Stimulated activated CD4-positive, alpha-beta T cell treated with anti-CD3 and anti-CD28 coated beads, Interleukin-1b, Interleukin-23, amount 100 ng/mL, for 48 hours (primary cell): ENCODE results near the gene SLC39A13.

Source experiments
- DNase-seq: peaks from one replicate; pipeline ENCODE4 v3.0.0-alpha.2; 2020

The SLC39A13 gene

DNA sequence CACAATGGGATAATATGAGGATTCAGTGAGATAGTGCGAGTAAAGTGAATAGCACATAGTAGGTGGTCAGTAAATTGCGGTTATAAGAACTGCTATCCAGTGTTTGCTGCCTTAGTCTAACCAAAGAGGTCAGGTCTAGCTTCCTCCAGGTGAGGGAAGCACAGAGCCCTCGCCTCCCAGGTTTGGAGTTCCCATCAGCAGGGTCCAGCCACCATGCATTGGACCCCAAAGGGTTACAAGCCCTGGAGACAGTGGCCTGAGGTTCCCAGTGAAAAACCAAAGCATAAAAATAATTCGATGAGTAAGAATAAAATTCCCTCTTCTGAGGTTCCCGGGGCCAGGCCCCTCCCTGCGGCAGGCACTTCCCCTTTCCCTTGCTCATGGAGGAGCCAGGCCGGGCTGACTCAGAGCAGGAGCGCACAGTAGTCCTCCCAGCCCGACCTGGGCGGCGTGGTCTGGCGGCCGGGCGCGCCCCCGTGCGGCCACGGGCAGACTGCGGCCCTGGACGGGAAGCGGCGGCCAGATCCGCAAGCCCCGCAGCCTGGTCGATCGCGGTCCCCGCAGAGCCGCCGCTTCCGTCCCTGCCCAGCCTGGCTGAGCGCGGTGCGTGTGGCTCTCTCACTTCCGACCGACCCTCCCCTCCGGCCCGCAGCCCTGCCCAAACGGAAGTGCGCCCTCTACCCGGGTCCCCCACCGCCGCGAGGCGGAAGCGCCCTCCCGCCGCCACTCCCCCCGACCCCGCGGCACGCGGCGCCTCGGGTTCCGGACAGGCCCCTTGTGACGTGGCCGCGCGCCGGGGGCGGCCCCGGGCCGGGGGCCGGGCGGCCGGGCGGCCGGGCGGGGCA, at the start of gene SLC39A13:
Gene SLC39A13, plus strand, starts transcription at position 845 of the 845 bp plus-strand sequence. CDS start 1,505 bp downstream, outside the sequence.
- DNase-seq, result peak; percentile 93

DNA sequence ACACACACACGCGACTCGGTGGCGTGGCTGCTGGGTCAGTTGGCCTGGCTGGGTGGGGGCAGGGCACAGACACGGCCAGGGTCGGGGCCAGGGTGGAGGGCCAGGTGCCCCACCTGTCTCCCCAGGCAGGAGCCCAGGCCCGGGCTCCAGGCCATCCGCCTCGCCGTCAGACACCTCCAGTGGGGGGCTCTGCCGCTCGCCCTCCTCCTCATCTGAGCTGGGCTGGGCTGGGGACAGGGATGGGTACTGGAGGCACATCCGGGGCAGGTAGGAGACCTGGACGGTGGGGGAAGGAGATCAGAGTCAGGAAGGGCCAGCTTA, 49.7 kb upstream of the SLC39A13 start:
- DNase-seq, result no peak

DNA sequence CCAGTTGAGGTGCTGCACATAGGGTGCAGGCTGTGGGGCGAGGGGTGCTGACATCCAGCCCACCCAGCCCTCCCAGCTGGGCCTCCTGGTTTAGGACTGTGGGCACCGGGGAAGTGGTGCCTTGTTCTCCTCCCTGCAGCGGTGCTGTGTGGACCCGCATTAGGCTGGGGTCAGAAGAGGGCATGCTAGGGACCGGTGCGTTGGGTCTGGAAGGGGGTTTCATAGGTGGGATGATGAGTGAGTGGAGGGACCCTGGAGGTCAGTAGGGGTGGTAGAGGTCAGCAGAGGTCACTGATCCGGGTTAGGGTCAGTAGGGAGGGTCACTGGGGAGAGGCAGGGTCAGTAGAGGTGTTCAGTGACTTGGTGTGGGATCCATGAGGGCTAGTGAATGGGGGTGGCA, 49.2 kb upstream of the SLC39A13 start:
- DNase-seq, result no peak

DNA sequence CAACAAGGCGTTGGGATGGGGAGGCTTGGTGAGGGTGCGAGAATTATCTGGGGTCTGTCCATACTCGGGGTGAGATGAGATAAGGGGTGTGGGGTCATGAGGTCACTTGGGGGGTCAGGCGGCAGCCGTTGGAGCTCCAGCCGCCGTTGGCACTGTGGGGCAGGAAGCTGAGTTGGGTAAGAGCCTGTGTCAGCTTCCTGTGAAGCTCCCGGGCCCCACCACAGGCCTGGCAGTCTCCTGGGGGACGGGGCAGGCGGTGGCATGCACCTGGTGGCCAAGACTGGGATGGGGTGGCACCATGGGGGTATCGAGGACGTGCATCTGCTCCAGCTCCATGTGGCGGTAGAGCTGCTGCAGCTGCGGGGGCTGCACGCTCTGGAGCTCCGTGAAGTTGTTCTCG, 48.8 kb upstream of the SLC39A13 start:
- no peak for DNase-seq

DNA sequence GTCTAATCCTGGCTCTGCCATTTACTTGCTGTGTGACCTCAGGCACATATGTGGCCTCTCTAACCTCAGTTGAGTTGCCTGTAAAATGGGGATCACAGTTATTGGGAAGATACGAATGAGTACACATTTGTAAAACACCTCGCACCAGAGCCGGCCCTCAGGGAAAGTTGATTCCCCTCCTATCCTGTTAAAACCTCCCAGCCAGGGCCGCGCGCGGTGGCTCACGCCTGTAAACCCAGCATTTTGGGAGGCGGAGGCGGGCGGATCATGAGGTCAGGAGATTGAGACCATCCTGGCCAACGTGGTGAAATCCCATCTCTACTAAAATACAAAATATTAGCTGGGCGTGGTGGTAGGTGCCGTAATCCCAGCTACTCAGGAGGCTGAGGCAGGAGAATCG, 48.0 kb upstream of the SLC39A13 start:
- no peak for DNase-seq

DNA sequence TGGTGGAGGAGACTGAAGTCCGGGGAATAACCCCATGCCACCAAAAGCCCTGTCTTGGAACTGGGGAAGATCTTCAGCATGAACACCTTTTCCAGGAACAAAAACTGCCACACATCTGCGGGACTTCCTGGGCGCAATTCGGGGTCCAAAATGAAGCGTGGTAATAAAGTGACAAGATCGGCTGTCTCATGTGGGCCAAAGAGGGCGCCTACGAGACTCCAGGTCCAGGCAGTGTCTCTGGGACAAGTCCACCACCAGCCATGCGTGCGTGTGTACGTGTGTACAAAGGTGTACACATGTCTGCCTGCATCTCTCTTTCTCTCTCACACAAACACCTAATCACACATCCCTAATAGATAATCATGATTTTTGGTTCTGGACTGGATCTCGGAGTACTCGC, 47.0 kb upstream of the SLC39A13 start:
- no peak for DNase-seq

DNA sequence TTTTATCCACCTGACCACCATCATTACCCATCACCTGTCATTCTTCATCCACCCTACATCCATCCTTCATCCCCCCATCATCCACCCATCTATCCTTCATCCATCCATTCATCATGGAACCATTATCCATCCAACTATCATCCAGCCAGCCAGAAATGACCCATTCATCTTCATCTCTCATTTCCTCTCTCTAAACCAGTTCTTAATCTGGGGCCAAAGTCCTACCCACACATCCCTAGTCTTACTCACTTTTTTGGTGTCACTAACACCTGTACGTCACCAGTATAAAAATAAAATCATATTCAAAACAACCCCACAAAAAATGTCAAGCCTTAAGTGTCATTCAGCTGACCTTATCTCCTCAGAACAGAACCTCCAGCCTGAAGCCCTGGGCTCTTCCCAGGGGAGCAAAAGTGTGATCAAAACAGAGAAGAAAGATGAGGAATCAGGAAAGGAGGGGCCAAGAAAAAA, 42.3 kb upstream of the SLC39A13 start:
- DNase-seq, result no peak

DNA sequence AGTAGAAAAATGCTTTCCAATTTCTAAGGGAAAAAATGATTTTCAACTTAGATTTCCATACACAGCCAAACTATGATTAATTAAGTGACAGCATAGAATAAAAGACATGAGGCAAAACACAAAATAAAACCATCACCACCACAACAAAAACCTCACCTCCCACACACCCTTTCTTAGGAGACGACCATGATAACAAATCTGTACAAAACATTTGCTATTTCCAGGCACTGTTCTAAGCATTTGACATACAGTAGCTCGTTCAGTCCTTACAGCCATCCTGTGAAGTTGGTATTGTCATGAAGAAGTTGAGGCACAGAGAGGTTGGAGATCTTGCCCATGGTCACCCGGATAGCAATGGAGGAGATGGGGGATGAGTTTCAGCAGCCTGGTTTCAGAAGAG, 38.7 kb upstream of the SLC39A13 start:
- no peak for DNase-seq

DNA sequence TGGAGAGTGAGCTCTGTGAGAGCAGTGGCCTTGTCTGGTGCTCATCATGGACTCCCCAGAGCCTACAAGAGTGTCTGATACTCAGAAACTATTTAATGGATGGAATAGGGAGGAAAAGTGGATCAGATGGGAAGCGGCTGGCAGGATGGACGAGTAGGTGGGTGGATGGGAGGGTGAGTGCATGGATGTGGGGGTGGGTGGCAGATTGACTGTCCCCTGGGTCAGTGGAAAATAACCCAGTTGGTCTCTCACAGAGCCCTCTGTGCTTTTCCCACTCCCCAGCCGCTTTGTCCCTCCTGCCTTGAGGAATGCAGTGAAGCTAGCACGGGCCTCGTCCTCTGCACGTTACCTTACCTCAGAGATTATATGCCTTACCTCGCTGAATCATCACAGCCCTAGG, 36.0 kb upstream of the SLC39A13 start:
- DNase-seq, result no peak

DNA sequence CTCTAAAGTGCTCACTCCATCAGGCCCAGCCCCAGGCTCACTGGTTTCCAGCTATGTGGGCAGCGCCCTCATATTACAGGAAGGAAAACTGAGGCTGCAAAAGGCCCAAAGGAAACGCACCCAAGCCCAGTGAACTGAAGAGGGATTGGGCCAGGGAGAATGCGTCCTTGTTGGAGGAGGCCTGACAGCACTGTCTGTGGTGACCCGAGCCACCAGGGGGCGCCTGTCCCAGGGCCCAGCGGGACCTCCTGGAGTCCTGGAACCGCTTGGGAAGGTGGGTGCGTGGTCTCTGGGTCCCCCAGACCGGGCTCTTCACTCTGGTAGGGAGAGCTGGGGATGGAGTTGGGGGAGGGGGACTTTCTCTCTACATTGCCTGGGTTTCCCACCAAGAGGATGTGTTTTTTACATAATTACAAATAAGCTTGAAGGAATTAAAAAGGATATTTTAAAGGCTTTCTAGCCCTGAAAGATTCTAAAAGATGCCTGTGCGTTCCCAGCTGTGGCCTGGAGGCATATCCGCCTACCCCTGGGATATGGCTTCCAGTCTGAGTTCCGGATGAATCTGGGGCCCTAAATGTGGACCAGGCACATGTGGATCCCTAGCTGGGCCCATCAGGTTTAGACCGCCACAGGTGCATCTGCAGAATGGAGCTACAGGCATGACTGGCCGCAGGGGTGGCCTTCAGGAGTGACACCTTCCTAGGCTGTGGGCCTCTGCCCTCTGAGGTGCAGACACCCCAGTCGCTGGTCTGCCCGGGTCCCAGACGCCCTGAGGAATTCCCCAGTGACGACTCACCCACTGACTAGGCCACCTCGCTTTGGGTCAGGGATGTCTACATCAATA, 34.3 kb upstream of the SLC39A13 start:
- peak; percentile 84 for DNase-seq

DNA sequence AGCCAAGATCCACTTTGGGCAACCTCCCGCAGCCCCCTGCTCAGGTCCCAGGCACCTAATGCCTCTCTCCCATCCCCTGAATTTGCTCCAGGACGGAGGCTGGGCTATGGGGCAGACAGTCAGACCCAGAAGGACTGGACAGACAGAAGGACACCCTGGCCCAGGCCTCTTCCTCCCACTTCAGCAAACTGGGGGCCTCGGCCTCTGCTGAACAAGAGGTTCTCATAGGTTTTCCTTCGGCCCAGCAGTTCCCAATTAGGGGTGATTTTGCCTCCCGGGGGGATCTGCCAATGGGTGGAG, 33.7 kb upstream of the SLC39A13 start:
- DNase-seq, result no peak

DNA sequence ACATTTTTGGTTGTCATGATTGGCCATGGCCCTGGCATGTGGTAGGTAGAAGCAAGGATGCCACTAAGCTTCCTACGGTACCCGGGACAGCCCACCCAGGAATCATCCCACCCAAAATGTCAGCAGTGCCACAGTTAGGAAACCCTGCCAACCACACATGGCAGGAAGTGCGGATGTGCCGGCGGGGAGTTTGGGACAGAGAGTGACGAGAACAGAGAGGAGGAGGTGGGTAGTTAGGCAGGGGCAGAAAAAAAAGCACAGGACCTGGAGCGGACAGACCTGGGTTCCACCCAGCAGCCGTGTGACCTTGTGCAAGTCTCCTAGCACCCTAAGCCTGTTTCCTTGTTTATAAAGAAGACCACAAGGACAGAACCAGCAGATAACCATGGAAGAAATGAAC, 33.4 kb upstream of the SLC39A13 start:
- DNase-seq, result no peak

DNA sequence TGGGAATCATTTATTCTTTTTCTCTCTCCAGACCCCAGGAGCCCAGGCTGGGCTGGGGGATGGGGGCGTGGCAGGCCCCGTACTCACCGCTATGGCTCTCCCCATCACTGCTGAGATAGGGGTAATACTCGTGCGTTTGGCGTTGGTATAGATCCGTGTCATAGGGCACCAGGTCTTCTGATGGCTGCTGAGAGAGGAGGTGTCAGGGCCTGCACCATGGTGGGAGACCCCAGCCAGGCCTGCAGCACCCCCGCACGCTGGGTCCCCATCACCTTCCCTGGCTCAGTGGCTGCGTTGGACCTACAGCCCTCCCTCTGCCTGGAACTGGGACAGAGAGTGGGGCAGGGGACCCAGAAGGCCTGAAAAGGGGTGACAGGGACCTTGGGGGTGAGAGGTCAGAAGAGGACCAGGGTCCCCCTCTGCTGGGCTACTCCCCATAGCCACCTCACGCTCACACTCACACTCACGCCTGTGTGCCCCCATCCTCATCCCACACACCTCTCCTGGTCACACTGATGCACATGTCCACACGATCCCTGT, 32.8 kb upstream of the SLC39A13 start:
- DNase-seq, result no peak

DNA sequence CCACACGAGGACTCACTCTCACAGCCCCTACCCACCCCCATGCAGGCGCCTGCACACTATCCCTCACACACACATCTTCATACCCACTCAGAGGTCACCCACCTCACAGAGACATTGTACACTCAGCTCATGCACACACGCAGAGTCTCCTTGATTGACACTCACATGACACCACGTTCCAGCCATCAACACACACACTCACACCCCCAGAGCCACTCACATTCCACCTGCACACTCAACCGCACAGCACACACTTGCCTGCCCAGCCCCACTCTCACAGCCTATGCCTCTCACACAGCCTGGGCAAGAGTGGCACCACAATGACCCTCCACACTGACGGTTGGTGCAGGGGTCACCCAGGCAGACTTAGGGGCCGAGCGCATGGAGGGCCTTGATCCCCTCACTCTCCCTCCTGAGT, 32.3 kb upstream of the SLC39A13 start:
- DNase-seq, result no peak

DNA sequence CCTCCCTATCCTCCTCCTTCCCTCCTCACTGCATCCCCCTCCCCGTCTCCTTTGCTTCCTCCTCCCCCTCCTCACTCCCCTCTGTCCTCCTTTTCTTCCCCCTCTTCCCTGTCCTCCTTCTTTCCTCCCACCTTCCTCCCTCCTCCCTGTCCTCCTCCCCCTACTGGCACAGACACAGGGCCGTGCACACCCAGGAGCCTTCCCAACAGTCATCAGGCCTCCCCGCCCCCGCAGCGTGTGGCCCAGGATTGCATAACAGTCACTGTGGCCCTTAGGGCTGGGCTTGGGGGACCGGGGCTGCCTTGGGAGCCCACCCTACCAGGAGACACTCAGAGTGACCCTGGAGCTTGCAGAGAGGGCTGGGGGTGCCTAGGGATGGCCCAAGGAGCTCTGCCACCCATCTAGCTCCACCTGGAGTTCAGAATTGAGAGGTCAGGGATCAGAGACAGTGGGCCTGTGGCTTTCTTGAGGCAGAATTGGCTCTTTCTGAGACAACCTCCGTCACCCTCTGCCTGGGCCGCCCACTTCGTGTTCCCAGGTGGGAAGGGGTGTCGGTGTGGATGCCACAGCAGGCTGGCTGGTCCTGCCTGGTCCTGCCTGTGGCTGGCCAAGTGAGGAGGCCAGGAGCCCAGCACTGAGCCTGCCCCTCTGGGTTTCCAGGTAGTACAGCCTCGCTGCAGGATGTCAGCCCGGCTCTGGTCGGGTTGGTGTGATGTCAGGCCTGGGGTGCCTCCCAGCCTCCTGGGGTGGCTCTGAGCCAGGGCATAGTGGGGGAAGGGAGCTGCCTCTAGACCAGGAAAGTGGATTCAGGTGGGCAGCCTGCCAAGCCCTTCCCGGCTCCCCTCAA, 31.6 kb upstream of the SLC39A13 start:
- DNase-seq, result no peak

DNA sequence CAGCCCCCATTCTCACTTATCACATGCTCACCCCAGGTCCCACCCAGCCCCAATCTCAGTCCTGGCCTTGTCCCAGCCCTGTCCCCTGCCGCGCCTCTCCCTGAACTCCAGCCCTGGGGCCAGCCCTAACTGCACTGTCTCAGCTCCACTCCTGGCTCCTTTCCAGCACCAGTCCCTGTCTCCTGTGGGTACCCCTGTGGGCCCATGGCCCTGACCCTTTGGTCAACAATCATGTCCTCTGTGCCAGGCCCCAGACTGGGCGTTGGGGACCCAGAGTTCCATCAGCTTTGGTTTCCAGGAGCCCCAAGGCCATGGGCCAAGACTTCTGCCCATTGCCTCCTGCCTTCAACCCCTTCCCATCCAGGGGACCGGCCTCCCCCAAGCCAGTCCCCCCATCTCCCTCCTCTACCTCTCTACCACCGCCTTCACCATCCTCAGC, 30.8 kb upstream of the SLC39A13 start:
- no peak for DNase-seq

DNA sequence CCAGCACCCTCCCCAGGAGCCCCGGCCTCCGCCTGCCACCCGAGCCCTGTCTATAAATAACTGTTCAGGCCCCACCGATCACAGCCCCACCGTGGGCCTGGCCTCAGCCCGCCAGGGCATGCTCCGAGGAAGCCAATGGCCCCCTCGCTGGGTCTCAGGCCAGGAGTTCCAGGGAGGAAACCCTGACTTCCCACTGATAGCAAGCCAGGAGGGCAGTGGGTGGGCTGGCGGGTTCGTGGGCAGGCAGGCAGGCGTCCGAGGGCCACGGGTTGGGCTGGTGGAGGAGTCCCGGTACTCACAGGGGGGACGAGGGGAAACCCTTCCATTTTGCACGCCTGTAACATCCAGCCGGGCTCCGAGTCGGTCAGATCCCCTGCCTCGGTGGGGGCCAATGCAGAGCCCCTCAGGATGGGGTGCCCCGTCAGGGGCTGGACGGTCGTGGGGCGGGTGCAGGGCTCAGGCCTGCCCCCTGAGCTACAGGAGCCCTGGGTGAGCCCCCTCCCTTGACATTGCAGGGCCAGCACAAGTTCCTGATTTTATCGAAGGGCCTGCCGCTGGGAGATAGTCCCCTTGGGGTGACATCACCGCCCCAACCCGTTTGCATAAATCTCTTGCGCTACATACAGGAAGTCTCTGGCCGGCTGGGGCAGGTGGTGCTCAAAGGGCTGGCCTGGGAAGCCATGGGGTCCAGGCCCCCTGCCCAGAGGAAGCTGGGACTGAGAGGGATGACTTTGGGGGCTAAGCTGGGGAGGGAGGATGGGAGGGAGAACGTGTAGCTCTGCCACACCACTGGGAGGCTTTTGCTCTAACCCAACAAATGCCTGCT, 30.2 kb upstream of the SLC39A13 start, which contains the start of gene SPI1:
Gene SPI1, minus strand, starts transcription at position 538 of the 826 bp plus-strand sequence. Its CDS starts 194 bp downstream, at position 344.
- DNase-seq, result no peak

DNA sequence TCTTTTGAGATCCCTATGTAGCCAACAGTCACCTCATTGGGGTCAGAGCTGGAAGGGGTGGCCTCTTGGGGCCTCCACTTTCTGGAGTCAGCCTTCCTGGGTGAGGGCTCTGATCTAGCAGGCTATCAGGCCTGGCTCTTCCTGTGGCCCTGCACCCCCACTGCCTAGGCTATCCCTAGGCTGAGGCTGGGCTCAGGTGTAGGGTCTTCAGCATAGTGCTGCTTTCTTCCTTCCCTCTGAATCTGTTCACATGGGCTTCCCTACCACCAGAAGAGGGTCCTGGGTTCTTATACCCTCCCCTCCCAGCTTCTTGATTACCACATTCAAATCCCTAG, 29.6 kb upstream of the SLC39A13 start:
- DNase-seq, result no peak

DNA sequence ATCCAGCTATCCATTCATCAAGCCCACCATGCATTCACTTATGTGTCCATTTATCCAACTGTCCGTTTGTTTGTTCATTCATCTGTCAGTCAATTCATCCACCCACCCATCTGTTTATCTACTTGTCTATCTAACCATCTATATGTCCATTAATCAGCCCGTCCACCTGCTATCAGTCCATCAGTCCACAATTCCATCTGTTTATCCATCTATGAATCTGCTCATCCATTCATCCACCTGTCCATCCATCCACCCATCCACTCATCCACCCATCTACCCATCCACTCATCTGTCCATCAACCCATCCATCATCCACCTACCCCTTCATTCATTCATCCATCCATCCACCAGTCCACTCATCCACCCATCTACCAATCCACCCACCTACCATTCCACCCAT, 29.1 kb upstream of the SLC39A13 start:
- no peak for DNase-seq

DNA sequence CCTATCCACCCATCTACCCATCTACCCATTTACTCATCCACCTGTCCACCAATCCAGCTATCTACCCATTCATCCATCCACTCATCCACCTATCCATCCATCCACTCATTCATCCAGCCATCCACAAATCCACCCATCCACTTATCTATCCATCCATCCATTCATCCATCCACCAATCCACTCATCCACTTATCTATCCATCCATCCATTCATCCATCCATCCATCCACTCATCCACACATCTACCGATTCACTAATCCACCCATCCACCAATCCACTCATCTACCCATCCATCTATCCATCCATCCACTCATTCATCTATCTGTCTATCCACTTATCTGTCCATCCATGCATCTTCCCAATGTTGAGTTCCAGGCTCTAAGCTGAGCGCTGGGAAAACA, 28.3 kb upstream of the SLC39A13 start:
- no peak for DNase-seq

DNA sequence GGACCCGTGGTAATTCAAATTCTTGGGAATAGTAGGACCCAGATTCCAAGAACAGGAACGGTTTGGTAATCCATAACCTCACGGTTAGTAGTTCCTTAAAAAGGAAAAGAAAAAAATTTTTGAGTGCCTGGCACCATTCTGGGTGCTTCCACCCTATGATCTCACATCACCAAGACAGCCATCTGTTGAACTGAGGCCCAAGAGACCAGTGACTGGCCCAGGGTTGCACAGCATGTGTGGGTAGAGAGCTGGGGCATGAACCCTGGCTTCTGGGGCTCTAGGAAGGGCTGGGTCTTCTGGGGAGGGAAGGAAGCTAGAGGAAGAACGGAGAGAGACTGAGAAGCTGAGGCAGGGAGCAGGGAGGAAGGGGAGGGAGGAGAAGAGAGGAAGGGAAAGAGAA, 25.3 kb upstream of the SLC39A13 start:
- no peak for DNase-seq

DNA sequence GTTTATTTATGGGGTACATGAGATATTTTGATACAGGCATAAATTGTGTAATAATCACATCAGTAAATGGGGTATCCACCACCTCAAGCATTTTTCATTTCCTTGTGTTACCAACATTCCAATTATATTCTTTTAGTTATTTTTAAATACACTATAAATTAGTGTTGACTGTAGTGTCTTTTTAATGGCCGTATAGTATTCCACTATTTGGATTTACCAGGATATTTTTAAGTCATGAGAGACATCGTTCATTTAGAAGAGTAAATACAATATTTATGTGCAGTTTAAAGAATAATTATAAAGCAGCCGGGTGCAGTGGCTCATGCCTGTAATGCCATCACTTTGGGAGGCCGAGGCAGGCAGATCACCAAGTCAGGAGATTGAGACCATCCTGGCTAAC, 23.9 kb upstream of the SLC39A13 start:
- DNase-seq, result no peak
